ENCODE data around the gene DNM3. TPM values are rescaled to one million over a fixed set of nuclear protein-coding genes. Genes with fewer than 3 reads are reported as not detected.

DNM3 gene
- total RNA-seq, 3 donors from 2014 or later (not counting 1 experiment from before 2014, with no cell fraction given): 2.5 to 3.3 (median 2.8) TPM

DNA sequence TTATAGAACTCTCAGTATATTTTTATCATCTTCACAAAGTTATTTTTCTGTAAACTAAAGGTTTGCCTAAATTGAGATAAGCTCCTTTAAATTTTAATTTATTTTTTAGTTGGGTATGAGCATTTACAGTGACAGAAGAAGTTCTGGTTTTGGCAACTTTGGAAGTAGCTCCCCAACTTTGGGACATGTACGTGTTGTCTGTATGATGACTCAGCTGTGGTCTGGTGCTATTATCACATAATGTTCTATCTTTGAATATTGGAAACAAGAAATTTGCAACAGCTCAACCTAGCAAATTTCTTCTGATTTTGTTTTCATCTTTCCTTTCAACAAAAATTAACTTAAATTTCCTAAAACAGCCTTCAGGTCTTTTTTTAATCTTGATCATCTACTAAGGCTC lies 532.6 kb downstream of the DNM3 start:
- Mint-ChIP-seq H3K4me3 (no peak overlapping the region), H3K36me3 (no peaks in the 10 kb centered on the region), H3K27ac (no peak overlapping the region), H3K9me3 (no peaks in the 10 kb centered on the region), H3K27me3 (ENCODE audit: low read depth in 2 of 2) (no peaks in the 10 kb centered on the region), H3K4me1 (peaks cover 5 to 9% of the 10 kb centered on the region in 2 donors)
- DNase-seq: no peak
- no peak for ATAC-seq
- WGBS (ENCODE audit: insufficient coverage): 17% methylated on average over 1 of the region's 1 CpG
- H3K9me3 ChIP-seq (ENCODE audit: control insufficient read depth, insufficient read depth, low read length): no peaks in the 10 kb centered on the region
- H3K27ac ChIP-seq (ENCODE audit: low read length): no peak overlapping the region
- TF ChIP-seq, protein P1, sequence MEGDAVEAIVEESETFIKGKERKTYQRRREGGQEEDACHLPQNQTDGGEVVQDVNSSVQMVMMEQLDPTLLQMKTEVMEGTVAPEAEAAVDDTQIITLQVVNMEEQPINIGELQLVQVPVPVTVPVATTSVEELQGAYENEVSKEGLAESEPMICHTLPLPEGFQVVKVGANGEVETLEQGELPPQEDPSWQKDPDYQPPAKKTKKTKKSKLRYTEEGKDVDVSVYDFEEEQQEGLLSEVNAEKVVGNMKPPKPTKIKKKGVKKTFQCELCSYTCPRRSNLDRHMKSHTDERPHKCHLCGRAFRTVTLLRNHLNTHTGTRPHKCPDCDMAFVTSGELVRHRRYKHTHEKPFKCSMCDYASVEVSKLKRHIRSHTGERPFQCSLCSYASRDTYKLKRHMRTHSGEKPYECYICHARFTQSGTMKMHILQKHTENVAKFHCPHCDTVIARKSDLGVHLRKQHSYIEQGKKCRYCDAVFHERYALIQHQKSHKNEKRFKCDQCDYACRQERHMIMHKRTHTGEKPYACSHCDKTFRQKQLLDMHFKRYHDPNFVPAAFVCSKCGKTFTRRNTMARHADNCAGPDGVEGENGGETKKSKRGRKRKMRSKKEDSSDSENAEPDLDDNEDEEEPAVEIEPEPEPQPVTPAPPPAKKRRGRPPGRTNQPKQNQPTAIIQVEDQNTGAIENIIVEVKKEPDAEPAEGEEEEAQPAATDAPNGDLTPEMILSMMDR (IDR thresholded peaks at IDR 0.05): no peak
- H3K4me3 ChIP-seq (ENCODE audit: low read length): no peak overlapping the region
- intact Hi-C loops (cut with micrococcal nuclease): no loop called here
- no peaks in the 10 kb centered on the region for H3K27me3 ChIP-seq (ENCODE audit: control insufficient read depth, insufficient read depth, low read length)
- H3K36me3 ChIP-seq (ENCODE audit: control insufficient read depth, insufficient read depth, low read length): no peaks in the 10 kb centered on the region
- H3K4me1 ChIP-seq (ENCODE audit: control insufficient read depth, insufficient read depth, low read length): no peaks in the 10 kb centered on the region

DNA sequence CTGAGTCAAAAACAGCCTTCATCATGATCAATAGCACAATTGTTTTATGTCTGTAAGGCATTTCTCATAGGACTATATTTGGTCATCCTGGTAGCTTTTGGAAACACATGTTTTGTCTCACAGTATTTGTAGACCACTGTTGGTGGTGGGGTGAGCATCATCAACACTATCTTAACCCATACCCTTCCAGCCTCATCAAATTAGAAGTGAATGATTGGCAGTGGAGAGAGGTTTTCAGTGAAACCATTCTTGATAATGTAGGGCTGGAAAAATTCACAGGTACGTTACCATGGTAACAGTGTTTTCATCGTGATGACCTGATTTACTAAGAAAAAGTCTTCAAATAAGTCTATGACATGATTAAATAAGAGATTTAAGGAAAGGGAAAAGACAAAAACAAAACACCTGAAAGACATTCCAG lies 533.9 kb downstream of the DNM3 start:
- no peak for DNase-seq

DNA sequence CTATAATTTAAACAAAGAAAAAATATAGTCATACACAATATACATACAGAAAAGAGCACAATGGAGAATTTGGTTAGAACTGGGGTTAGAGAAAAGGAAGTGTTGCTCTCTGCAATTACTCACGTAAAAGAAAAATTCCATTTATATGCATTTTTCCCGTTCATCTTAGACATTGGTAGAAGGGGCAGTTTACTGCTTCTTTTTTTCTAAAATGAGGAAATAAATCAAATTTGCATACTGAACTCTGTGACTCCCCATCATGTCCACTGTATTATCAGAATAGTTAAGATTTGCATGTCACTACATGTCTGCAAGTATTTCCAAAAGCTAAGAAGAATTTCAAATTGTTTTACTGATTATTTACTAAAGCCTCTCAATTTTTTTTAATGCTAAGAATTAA lies 535.1 kb downstream of the DNM3 start:
- intact Hi-C loops (cut with micrococcal nuclease): no loop called here
- no peak overlapping the region for H3K4me3 Mint-ChIP-seq
- Histone ChIP-seq H3K27me3 (ENCODE audit: control insufficient read depth, insufficient read depth, low read length) (no peaks in the 10 kb centered on the region), H3K4me1 (ENCODE audit: control insufficient read depth, insufficient read depth, low read length) (no peaks in the 10 kb centered on the region), H3K4me3 (ENCODE audit: low read length) (no peak overlapping the region), H3K36me3 (ENCODE audit: control insufficient read depth, insufficient read depth, low read length) (no peaks in the 10 kb centered on the region), H3K27ac (ENCODE audit: low read length) (no peak overlapping the region), H3K9me3 (ENCODE audit: control insufficient read depth, insufficient read depth, low read length) (no peaks in the 10 kb centered on the region)
- H3K27me3 Mint-ChIP-seq (ENCODE audit: low read depth in 2 of 2): no peaks in the 10 kb centered on the region
- DNase-seq: no peak
- ATAC-seq: no peak
- no peaks in the 10 kb centered on the region for H3K36me3 Mint-ChIP-seq
- no CpG with 5 or more reads among the region's 2 CpGs for WGBS (ENCODE audit: insufficient coverage)
- peaks cover 18 to 26% of the 10 kb centered on the region in 2 donors for H3K4me1 Mint-ChIP-seq
- no peak overlapping the region for H3K27ac Mint-ChIP-seq
- no peaks in the 10 kb centered on the region for H3K9me3 Mint-ChIP-seq
- TF ChIP-seq, protein P1 (IDR thresholded peaks at IDR 0.05): no peak

More for the DNA sequence above, 533.9 kb downstream of the DNM3 start:
- H3K4me1 ChIP-seq (ENCODE audit: control insufficient read depth, insufficient read depth, low read length): no peaks in the 10 kb centered on the region
- Mint-ChIP-seq H3K27me3 (ENCODE audit: low read depth in 2 of 2) (no peaks in the 10 kb centered on the region), H3K36me3 (no peaks in the 10 kb centered on the region), H3K9me3 (no peaks in the 10 kb centered on the region), H3K4me1 (peaks cover 6 to 14% of the 10 kb centered on the region in 2 donors), H3K4me3 (no peak overlapping the region), H3K27ac (no peak overlapping the region)
- H3K27me3 ChIP-seq (ENCODE audit: control insufficient read depth, insufficient read depth, low read length): no peaks in the 10 kb centered on the region
- no peak for ATAC-seq
- H3K36me3 ChIP-seq (ENCODE audit: control insufficient read depth, insufficient read depth, low read length): no peaks in the 10 kb centered on the region
- H3K9me3 ChIP-seq (ENCODE audit: control insufficient read depth, insufficient read depth, low read length): no peaks in the 10 kb centered on the region
- TF ChIP-seq, protein P1 (IDR thresholded peaks at IDR 0.05): no peak
- no peak overlapping the region for H3K4me3 ChIP-seq (ENCODE audit: low read length)
- no peak overlapping the region for H3K27ac ChIP-seq (ENCODE audit: low read length)
- WGBS (ENCODE audit: insufficient coverage): 70% methylated on average over 2 of the region's 2 CpGs
- intact Hi-C loops (cut with micrococcal nuclease): no loop called here

DNA sequence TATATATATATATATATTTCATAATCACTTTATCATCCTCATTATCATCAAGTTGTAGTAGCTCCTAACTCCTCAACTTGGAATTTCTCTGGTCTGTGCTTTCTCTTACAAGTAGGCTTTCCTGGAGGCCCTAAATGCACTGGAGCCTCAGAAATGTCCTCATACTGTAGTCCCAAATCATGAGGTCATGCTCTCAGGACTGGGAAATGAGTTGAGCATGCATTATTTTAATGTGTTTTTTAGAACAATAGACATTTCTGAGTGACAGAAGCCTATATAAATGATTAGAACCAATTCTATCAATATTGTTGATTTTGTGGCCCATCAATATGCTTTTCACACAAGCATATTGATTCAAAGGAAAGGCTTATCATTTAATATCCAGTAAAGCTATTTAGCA lies 536.3 kb downstream of the DNM3 start:
- H3K4me1 Mint-ChIP-seq: peaks cover 27 to 35% of the 10 kb centered on the region in 2 donors
- Histone ChIP-seq H3K4me1 (ENCODE audit: control insufficient read depth, insufficient read depth, low read length) (no peaks in the 10 kb centered on the region), H3K27me3 (ENCODE audit: control insufficient read depth, insufficient read depth, low read length) (no peaks in the 10 kb centered on the region), H3K27ac (ENCODE audit: low read length) (no peak overlapping the region), H3K36me3 (ENCODE audit: control insufficient read depth, insufficient read depth, low read length) (no peaks in the 10 kb centered on the region), H3K9me3 (ENCODE audit: control insufficient read depth, insufficient read depth, low read length) (no peaks in the 10 kb centered on the region), H3K4me3 (ENCODE audit: low read length) (no peak overlapping the region)
- no peak overlapping the region for H3K27ac Mint-ChIP-seq
- intact Hi-C loops (cut with micrococcal nuclease): no loop called here
- H3K4me3 Mint-ChIP-seq: no peak overlapping the region
- no peak for DNase-seq
- H3K9me3 Mint-ChIP-seq: no peaks in the 10 kb centered on the region
- no peaks in the 10 kb centered on the region for H3K27me3 Mint-ChIP-seq (ENCODE audit: low read depth in 2 of 2)
- TF ChIP-seq, protein P1 (IDR thresholded peaks at IDR 0.05): no peak
- no peak for ATAC-seq
- H3K36me3 Mint-ChIP-seq: no peaks in the 10 kb centered on the region
